Endothelial cell (in vitro differentiated cells): ENCODE results near the gene CRELD1. TPM values are rescaled to one million over a fixed set of nuclear protein-coding genes. Genes with fewer than 3 reads are reported as not detected.

Source experiments
- DNase-seq: peaks from one replicate; pipeline ENCODE4 v3.0.0; 2021; ENCODE audit warnings: low spot score
- H3K27ac Mint-ChIP-seq: one replicate; pipeline ENCODE4 v1.8.0; 2021; ENCODE audit warnings: mixed read lengths, inconsistent platforms; ENCODE audit not compliant: unreplicated experiment
- H3K27me3 Mint-ChIP-seq: one replicate; pipeline ENCODE4 v1.8.0; 2021; ENCODE audit warnings: mild to moderate bottlenecking, moderate library complexity, mixed read lengths, inconsistent platforms; ENCODE audit not compliant: unreplicated experiment
- H3K36me3 Mint-ChIP-seq: one replicate; pipeline ENCODE4 v1.8.0; 2021; ENCODE audit warnings: mild to moderate bottlenecking, low read depth, mixed read lengths, inconsistent platforms; ENCODE audit not compliant: unreplicated experiment
- H3K4me1 Mint-ChIP-seq: one replicate; pipeline ENCODE4 v1.8.0; 2021; ENCODE audit warnings: mild to moderate bottlenecking, mixed read lengths, inconsistent platforms; ENCODE audit not compliant: unreplicated experiment
- H3K4me3 Mint-ChIP-seq: one replicate; pipeline ENCODE4 v1.8.0; 2021; ENCODE audit warnings: mild to moderate bottlenecking, mixed read lengths, inconsistent platforms; ENCODE audit not compliant: unreplicated experiment
- H3K9me3 Mint-ChIP-seq: one replicate; pipeline ENCODE4 v1.8.0; 2021; ENCODE audit warnings: mixed read lengths, inconsistent platforms; ENCODE audit not compliant: unreplicated experiment
- CTCF ChIP-seq: fragments of 200-600 bp; sonication (generic); IDR thresholded peaks from one replicate; pipeline ENCODE4 v1.5.0; 2021; ENCODE audit warnings: antibody characterized with exemption; ENCODE audit not compliant: unreplicated experiment
- total RNA-seq: library from RNA; stranded (reverse); fragmentation: NEBNext Ultra II Directional; extraction: Animal tissue kit (Norgen Biotek cat#: 25700); gene quantifications from one replicate; pipeline ENCODE4 v1.2.1, GENCODE V29; 2021; ENCODE audit not compliant: unreplicated experiment

Gene CRELD1
- total RNA-seq, 1 donor from 2014 or later: 30.7 TPM

GRCh38 chr3:9955611-9956352 is 22.1 kb downstream of the CRELD1 start:
- Mint-ChIP-seq H3K4me3 (no peak overlapping the region), H3K36me3 (no peaks in the 10 kb centered on the region), H3K4me1 (peaks cover 5% of the 10 kb centered on the region), H3K27ac (no peak overlapping the region), H3K27me3 (peaks cover 6% of the 10 kb centered on the region), H3K9me3 (no peaks in the 10 kb centered on the region)
- no peak for DNase-seq
- TF ChIP-seq CTCF: no peak

GRCh38 chr3:9957214-9957613 is 23.6 kb downstream of the CRELD1 start:
- H3K4me1 Mint-ChIP-seq: peaks cover 5% of the 10 kb centered on the region
- H3K4me3 Mint-ChIP-seq: no peak overlapping the region
- no peak overlapping the region for H3K27ac Mint-ChIP-seq
- no peaks in the 10 kb centered on the region for H3K9me3 Mint-ChIP-seq
- peaks cover 6% of the 10 kb centered on the region for H3K27me3 Mint-ChIP-seq
- DNase-seq: no peak
- no peak for TF ChIP-seq CTCF
- no peaks in the 10 kb centered on the region for H3K36me3 Mint-ChIP-seq

- H3K36me3 Mint-ChIP-seq: peaks cover 19% of the 10 kb centered on the region
- no peaks in the 10 kb centered on the region for H3K4me1 Mint-ChIP-seq
- no peak overlapping the region for H3K4me3 Mint-ChIP-seq
- H3K27me3 Mint-ChIP-seq: no peaks in the 10 kb centered on the region
- no peak for DNase-seq
- H3K27ac Mint-ChIP-seq: no peak overlapping the region
- no peaks in the 10 kb centered on the region for H3K9me3 Mint-ChIP-seq
- TF ChIP-seq CTCF: no peak
Measured at GRCh38 chr3:9965200-9965875, 31.7 kb downstream of the CRELD1 start.

GRCh38 chr3:9966841-9967240 is 33.2 kb downstream of the CRELD1 start:
- Mint-ChIP-seq H3K4me3 (no peak overlapping the region), H3K36me3 (peaks cover 22% of the 10 kb centered on the region), H3K27ac (no peak overlapping the region), H3K9me3 (no peaks in the 10 kb centered on the region), H3K27me3 (no peaks in the 10 kb centered on the region), H3K4me1 (no peaks in the 10 kb centered on the region)
- TF ChIP-seq CTCF: no peak
- no peak for DNase-seq

GRCh38 chr3:9969632-9970019 is 36.0 kb downstream of the CRELD1 start:
- H3K36me3 Mint-ChIP-seq: peaks cover 22% of the 10 kb centered on the region
- no peak for DNase-seq
- no peaks in the 10 kb centered on the region for H3K27me3 Mint-ChIP-seq
- no peak for TF ChIP-seq CTCF
- H3K4me3 Mint-ChIP-seq: peak overlapping the region; percentile 59
- H3K27ac Mint-ChIP-seq: no peak overlapping the region
- H3K4me1 Mint-ChIP-seq: no peaks in the 10 kb centered on the region
- no peaks in the 10 kb centered on the region for H3K9me3 Mint-ChIP-seq
